ENCODE data around the gene CXXC1.

GRCh38 chr18:50327983-50328382, 40.5 kb upstream of the CXXC1 start:
- TF ChIP-seq RAD21 (IDR thresholded peaks at IDR 0.05 in 1 of 2, conservative IDR thresholded peaks at IDR 0.05 in 1 of 2; ENCODE audit: low read depth in 2 of 2, low read length in 2 of 2) (no peak), CTCF (IDR thresholded peaks at IDR 0.05; ENCODE audit: control extremely low read depth in 1 of 3, insufficient read depth in 1 of 3, low read depth in 1 of 3, low read length in 3 of 3) (no peak), USF2 (IDR thresholded peaks at IDR 0.05; ENCODE audit: low read length) (no peak), BRCA1 (IDR thresholded peaks at IDR 0.05; ENCODE audit: low read depth, low read length) (no peak), CBX8 (IDR thresholded peaks at IDR 0.05; ENCODE audit: borderline replicate concordance, low read depth, low read length) (no peak), POLR2A (IDR thresholded peaks at IDR 0.05; ENCODE audit: control extremely low read depth in 1 of 2, low read depth in 2 of 2, low read length in 2 of 2) (no peak), ZNF274 (IDR thresholded peaks at IDR 0.05; ENCODE audit: borderline replicate concordance, extremely low read depth, low read length) (no peak)
- TF ChIP-seq, protein P1, sequence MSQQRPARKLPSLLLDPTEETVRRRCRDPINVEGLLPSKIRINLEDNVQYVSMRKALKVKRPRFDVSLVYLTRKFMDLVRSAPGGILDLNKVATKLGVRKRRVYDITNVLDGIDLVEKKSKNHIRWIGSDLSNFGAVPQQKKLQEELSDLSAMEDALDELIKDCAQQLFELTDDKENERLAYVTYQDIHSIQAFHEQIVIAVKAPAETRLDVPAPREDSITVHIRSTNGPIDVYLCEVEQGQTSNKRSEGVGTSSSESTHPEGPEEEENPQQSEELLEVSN (IDR thresholded peaks at IDR 0.05), result no peak

Measured in H1 (cell line).